Uterus (tissue), 2 donors: Measurements from ENCODE around the gene LMOD3.
A peak's percentile ranks its signal among the peaks of the same experiment; 100 is the strongest.

Experiments
- CTCF ChIP-seq, 4 experiments: fragments of 200-600 bp in 2 of 4; fragments of 450-650 bp in 2 of 4; sonication (generic) in 2 of 4; IDR thresholded peaks; one replicate each; pipeline ENCODE4 v1.5.1; 2016 to 2019; ENCODE audit warnings: antibody characterized with exemption in 4 of 4, mild to moderate bottlenecking in 2 of 4, moderate library complexity in 1 of 4
- POLR2A ChIP-seq, 2 donors: fragments of 450-650 bp; IDR thresholded peaks; one replicate each; pipeline ENCODE4 v1.6.1; 2016; ENCODE audit warnings: antibody characterized with exemption in 2 of 2, mild to moderate bottlenecking in 1 of 2, moderate library complexity in 1 of 2

- peak; percentile 48 to 61 for TF ChIP-seq POLR2A (IDR thresholded peaks at IDR 0.05)
- no peak for TF ChIP-seq CTCF (IDR thresholded peaks at IDR 0.05)
Observed at GRCh38 chr3:69084326-69085167, 37.8 kb downstream of the LMOD3 start, which contains the start of gene ARL6IP5.
